Measurements from ENCODE around the gene MRPS2. TPM values are rescaled to one million over a fixed set of nuclear protein-coding genes. Genes with fewer than 3 reads are reported as not detected.
"Not testable (repeated sequence)": the region's sequence is repeated elsewhere in the genome, so short reads cannot be mapped to it uniquely, and the experiment has no call there.

Gene MRPS2
- polyA plus RNA-seq, 2 of the 4 experiments (the other 2 are of a cell fraction), result 66.9 to 90.1 TPM

DNA sequence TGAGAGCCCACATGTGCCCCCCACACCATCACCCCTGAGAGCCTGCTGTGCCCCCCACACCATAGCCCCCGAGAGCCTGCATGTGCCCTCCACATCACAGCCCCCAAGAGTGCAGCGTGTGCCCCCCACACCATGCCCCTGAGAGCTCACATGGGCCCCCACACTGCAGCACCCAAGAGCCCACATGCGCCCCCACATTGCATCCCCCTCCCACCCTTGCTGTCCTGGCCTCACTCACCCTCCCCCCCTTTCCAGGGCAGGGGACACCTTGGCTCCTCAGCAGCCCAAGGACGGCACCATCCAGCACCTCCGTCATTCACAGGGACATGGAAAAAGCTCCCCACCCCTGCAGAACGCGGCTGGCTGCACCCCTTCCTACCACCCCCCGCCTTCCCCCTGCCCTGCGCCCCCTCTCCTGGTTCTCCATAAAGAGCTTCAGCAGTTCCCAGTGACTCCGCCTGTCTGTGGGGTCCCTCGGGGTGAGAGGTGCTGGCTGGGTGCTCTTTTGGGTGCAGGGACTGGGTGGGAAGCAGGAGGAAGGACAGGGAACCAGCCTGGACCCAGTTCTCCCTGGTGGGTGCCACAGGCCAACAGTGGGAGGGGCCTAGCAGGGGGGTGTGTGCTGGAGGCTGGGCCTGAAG, 25.7 kb downstream of the MRPS2 start:
- CTCF ChIA-PET, result interaction anchor here (1.7 kb wide), 1 partner anchor 21 kb away, joined by 7 read pairs; no protein-coding TSS in a partner anchor

DNA sequence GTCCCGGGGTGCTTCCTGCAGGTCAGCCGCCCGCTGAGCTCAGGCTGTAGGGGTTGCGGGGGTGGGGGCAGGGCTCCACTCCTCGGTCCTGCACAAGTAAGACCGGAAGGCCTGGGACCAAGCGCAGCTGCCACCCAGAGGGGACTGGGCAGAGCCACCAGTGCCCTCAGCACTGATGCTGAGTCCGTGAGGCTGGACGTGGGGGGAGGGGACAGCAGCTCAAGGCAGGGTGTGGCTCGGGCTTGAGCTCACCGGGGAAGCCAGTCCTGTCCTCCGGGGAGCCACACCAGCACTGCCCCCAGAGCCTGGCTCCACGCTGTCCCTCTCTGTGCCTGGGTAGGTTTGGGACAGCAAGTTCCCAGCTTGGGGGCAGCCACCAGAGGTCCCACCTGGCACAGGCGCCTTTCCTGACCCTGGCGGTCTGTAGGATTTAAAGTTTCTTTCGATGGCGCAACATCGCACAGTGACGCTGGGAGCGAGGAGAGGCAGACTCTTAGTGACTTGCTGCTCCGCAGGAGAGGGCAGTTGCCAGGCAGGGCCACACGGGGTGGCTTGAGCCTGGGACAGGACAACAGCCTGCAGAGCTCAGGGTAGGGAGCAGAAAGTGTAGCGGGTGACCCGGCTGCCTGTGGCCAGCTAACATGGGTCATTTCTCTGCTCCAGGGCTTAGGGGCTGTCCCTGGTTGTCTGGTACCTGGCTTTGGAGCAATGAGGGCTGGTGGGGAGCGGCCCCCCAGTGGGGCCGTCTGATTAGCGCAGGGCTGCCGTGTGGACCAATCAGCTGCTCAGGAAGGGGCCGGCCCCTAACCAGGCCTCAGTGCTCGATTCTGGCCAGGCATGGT, 26.5 kb downstream of the MRPS2 start:
- Histone ChIP-seq H3K4me3 (no peak overlapping the region), H3K9me3 (no peaks in the 10 kb centered on the region), H3K4me2 (peak overlapping the region; percentile 39; the same call in 2 of the 3 replicates), H3K27ac (peak overlapping the region in 1 of 2 experiments; percentile 50; a peak in 3 of 6 replicates), H3K4me1 (peaks cover 10% of the 10 kb centered on the region; the same call in 1 of the 3 replicates)
- CTCF ChIA-PET, result interaction anchor here (1.7 kb wide), 1 partner anchor 22 kb away, joined by 7 read pairs; no protein-coding TSS in a partner anchor
- TF ChIP-seq EP300 (IDR thresholded peaks at IDR 0.05) (no peak), ZSCAN20 (CRISPR knock-in tag; IDR thresholded peaks at IDR 0.05) (no peak), CEBPB (IDR thresholded peaks at IDR 0.05) (peak; percentile 18 to 51; a peak in 2 of 4 replicates), POLR2AphosphoS2 (conservative IDR thresholded peaks at IDR 0.05; ENCODE audit: low read length) (no peak)
- POLR2A ChIA-PET, result interaction anchor here (0.6 kb wide), 1 partner anchor 12 kb away, joined by 5 read pairs; no protein-coding TSS in a partner anchor
- DNase-seq (ENCODE audit: low read depth in 1 of 2, low spot score in 1 of 2), result peak; percentile 19 to 27
- ATAC-seq, result peak; percentile 71 to 75
- FAIRE-seq, result no peak
- 64% methylated on average over 14 of the region's 30 CpGs for WGBS (ENCODE audit: missing lambda C conversion rate)

More for the DNA sequence above, 25.7 kb downstream of the MRPS2 start:
- TF ChIP-seq TFCP2L1 (CRISPR knock-in tag; IDR thresholded peaks at IDR 0.05), result no peak
- no peak for TF ChIP-seq POLR2A (IDR thresholded peaks at IDR 0.05; ENCODE audit: low read length)
- no peak for TF ChIP-seq CBX8 (IDR thresholded peaks at IDR 0.05)
- TF ChIP-seq BHLHE40 (IDR thresholded peaks at IDR 0.05; ENCODE audit: low read depth, low read length), result no peak
- TF ChIP-seq NR3C1 (IDR thresholded peaks at IDR 0.05), result no peak
- no peak for TF ChIP-seq RNF2 (IDR thresholded peaks at IDR 0.05; ENCODE audit: borderline replicate concordance, low read depth)
- TF ChIP-seq, protein P1, sequence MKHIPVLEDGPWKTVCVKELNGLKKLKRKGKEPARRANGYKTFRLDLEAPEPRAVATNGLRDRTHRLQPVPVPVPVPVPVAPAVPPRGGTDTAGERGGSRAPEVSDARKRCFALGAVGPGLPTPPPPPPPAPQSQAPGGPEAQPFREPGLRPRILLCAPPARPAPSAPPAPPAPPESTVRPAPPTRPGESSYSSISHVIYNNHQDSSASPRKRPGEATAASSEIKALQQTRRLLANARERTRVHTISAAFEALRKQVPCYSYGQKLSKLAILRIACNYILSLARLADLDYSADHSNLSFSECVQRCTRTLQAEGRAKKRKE (CRISPR knock-in tag; IDR thresholded peaks at IDR 0.05; ENCODE audit: low read depth), result no peak
- TF ChIP-seq, protein P2, sequence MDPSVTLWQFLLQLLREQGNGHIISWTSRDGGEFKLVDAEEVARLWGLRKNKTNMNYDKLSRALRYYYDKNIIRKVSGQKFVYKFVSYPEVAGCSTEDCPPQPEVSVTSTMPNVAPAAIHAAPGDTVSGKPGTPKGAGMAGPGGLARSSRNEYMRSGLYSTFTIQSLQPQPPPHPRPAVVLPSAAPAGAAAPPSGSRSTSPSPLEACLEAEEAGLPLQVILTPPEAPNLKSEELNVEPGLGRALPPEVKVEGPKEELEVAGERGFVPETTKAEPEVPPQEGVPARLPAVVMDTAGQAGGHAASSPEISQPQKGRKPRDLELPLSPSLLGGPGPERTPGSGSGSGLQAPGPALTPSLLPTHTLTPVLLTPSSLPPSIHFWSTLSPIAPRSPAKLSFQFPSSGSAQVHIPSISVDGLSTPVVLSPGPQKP (IDR thresholded peaks at IDR 0.05; ENCODE audit: low read depth, low read length), result no peak
- TF ChIP-seq SMC3 (IDR thresholded peaks at IDR 0.05), result no peak
- no peak for TF ChIP-seq FOSL2 (IDR thresholded peaks at IDR 0.05)
- TF ChIP-seq FOSL2 (CRISPR knock-in tag; IDR thresholded peaks at IDR 0.05), result no peak
- no peak for TF ChIP-seq FOSB (CRISPR knock-in tag; IDR thresholded peaks at IDR 0.05)
- no peak for TF ChIP-seq KDM1A (IDR thresholded peaks at IDR 0.05; ENCODE audit: low read depth)
- TF ChIP-seq JUNB (IDR thresholded peaks at IDR 0.05), result no peak
- TF ChIP-seq, protein P3, sequence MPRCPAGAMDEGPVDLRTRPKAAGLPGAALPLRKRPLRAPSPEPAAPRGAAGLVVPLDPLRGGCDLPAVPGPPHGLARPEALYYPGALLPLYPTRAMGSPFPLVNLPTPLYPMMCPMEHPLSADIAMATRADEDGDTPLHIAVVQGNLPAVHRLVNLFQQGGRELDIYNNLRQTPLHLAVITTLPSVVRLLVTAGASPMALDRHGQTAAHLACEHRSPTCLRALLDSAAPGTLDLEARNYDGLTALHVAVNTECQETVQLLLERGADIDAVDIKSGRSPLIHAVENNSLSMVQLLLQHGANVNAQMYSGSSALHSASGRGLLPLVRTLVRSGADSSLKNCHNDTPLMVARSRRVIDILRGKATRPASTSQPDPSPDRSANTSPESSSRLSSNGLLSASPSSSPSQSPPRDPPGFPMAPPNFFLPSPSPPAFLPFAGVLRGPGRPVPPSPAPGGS (IDR thresholded peaks at IDR 0.05), result no peak
- TF ChIP-seq TP53 (CRISPR knock-in tag; IDR thresholded peaks at IDR 0.05), result no peak
- TF ChIP-seq, protein P4, sequence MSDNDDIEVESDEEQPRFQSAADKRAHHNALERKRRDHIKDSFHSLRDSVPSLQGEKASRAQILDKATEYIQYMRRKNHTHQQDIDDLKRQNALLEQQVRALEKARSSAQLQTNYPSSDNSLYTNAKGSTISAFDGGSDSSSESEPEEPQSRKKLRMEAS (IDR thresholded peaks at IDR 0.05), result no peak
- no peak for TF ChIP-seq GATA3 (IDR thresholded peaks at IDR 0.05; ENCODE audit: borderline replicate concordance)
- TF ChIP-seq, protein P5, sequence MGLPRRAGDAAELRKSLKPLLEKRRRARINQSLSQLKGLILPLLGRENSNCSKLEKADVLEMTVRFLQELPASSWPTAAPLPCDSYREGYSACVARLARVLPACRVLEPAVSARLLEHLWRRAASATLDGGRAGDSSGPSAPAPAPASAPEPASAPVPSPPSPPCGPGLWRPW (IDR thresholded peaks at IDR 0.05), result no peak
- ATAC-seq, result peak in 1 of 2 experiments; percentile 54; a peak in 3 of 6 replicates
- H3K4me2 ChIP-seq, result peak overlapping the region; percentile 39; the same call in 2 of the 3 replicates
- POLR2A ChIA-PET, result interaction anchor here (0.6 kb wide), 1 partner anchor 13 kb away, joined by 5 read pairs; no protein-coding TSS in a partner anchor
- DNase-seq (ENCODE audit: low read depth in 1 of 2, low spot score in 1 of 2), result no peak
- 51% methylated on average over 3 of the region's 11 CpGs for WGBS (ENCODE audit: missing lambda C conversion rate)
- H3K4me3 ChIP-seq, result no peak overlapping the region
- FAIRE-seq, result no peak
- peaks cover 10% of the 10 kb centered on the region; the same call in 1 of the 3 replicates for H3K4me1 ChIP-seq
- no peaks in the 10 kb centered on the region for H3K9me3 ChIP-seq
- peak overlapping the region in 1 of 2 experiments; percentile 50; a peak in 2 of 6 replicates for H3K27ac ChIP-seq

DNA sequence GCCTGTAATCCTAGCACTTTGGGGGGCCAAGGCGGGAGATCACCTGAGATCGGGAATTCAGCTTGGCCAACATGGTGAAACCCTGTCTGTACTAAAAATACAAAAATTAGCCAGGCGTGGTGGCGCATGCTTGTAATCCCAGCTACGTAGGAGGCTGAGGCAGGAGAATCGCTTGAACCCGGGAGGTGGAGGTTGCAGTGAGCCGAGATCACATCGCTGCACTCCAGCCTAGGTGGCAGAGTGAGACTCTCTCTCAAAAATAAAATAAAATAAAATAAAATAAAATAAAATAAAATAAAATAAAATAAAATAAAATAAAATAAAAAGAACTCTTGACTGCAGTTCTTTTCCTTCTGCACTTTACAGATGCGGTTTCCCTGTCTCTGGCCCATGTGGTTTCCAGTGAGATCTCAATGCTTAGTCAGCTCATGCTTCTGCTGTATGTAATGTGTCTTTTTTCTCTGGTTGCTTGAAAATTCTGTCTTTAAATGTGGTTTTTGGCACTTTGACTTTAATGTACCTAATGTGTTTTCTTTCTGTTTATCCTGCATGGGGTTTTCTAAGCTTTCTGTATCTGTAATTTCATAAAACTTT, 28.5 kb downstream of the MRPS2 start:
- 88% methylated on average over 10 of the region's 10 CpGs for WGBS (ENCODE audit: missing lambda C conversion rate)
- DNase-seq (ENCODE audit: low read depth in 1 of 2, low spot score in 1 of 2); H3K4me1 ChIP-seq; H3K9me3 ChIP-seq; H3K4me2 ChIP-seq; FAIRE-seq; H3K27ac ChIP-seq; POLR2A ChIA-PET; ATAC-seq; H3K4me3 ChIP-seq: not testable (repeated sequence)
- CTCF ChIA-PET, result interaction anchor here (0.6 to 1.5 kb wide), 2 partner anchors 10 to 1297 kb away, joined by 3 to 4 read pairs; no protein-coding TSS in a partner anchor

All from A549 (cell line).